Adrenal gland (tissue), 5 donors: ENCODE measurements around the gene SLC35B4.

ENCODE experiments used
- POLR2A ChIP-seq, 2 donors: fragments of 450-650 bp; IDR thresholded peaks; one replicate each; pipeline ENCODE4 v1.6.1; 2017; ENCODE audit warnings: antibody characterized with exemption in 2 of 2, mild to moderate bottlenecking in 2 of 2, moderate library complexity in 1 of 2
- TF ChIP-seq, protein P1 (sequence below), 6 experiments: fragments of 450-650 bp in 4 of 6; fragments of 200-600 bp in 2 of 6; sonication (generic) in 1 of 6; IDR thresholded peaks; 1 replicate in 5 of 6; 2 replicates in 1 of 6; pipeline versions ENCODE4 v1.5.1 to v1.8.0; 2016 to 2021; ENCODE audit warnings: antibody characterized with exemption in 6 of 6, mild to moderate bottlenecking in 2 of 6, moderate library complexity in 1 of 6
- donor health status: DM: no; HTN: no; CAD: no.

DNA sequence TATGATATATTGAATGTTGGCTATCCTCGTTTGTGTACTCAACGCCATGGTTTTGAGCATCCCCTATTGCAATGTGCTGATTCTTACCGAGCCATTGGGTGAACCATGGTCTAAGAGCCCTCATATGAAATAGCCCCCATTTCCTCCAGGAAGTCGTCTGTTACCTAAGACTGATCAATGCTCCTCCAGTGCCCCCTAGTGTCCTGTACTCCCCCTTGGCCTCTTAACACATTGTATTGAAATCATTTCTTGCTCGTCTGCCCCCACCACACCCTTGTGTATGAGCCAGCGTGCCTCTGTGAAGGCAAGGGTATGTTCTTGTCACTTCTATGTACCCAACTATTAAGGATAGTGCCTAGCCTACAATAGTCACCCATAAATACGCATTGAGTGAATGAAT lies 11.2 kb upstream of the SLC35B4 start:
- TF ChIP-seq, protein P1, sequence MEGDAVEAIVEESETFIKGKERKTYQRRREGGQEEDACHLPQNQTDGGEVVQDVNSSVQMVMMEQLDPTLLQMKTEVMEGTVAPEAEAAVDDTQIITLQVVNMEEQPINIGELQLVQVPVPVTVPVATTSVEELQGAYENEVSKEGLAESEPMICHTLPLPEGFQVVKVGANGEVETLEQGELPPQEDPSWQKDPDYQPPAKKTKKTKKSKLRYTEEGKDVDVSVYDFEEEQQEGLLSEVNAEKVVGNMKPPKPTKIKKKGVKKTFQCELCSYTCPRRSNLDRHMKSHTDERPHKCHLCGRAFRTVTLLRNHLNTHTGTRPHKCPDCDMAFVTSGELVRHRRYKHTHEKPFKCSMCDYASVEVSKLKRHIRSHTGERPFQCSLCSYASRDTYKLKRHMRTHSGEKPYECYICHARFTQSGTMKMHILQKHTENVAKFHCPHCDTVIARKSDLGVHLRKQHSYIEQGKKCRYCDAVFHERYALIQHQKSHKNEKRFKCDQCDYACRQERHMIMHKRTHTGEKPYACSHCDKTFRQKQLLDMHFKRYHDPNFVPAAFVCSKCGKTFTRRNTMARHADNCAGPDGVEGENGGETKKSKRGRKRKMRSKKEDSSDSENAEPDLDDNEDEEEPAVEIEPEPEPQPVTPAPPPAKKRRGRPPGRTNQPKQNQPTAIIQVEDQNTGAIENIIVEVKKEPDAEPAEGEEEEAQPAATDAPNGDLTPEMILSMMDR (IDR thresholded peaks at IDR 0.05) = peak in 5 of 6 experiments; percentile 8 to 37 (median 34)
- no peak for TF ChIP-seq POLR2A (IDR thresholded peaks at IDR 0.05)
